HEK293 (cell line): ENCODE data around the gene GATAD2A.

ENCODE experiments used
- CTCF ChIA-PET: fragments of 350-600 bp; formaldehyde crosslinking; extraction: SDS; loops from one replicate; lab custom pipeline; 2021; ENCODE audit warnings: antibody characterized with exemption; lab: Yijun Ruan, JAX
- POLR2A ChIA-PET: fragments of 300-600 bp; formaldehyde crosslinking; extraction: SDS; loops from one replicate; lab custom pipeline; 2020; ENCODE audit warnings: antibody characterized with exemption, inconsistent platforms; lab: Yijun Ruan, JAX
- H3K27ac ChIP-seq: fragments of 200-500 bp; sonication (Bioruptor generic); 2 replicates; pipeline ENCODE4 v1.5.1; 2014; ENCODE audit warnings: low read depth, low read length, control low read depth, inconsistent platforms; ENCODE audit errors: extremely low read depth
- H3K36me3 ChIP-seq, 2 experiments: fragments of 200-500 bp in 1 of 2; sonication (Bioruptor generic) in 1 of 2; 1 replicate in 1 of 2; 2 replicates in 1 of 2; pipeline ENCODE4 v1.5.1; 2014 to 2017; ENCODE audit warnings: inconsistent platforms in 2 of 2, low read length in 2 of 2; ENCODE audit not compliant: control insufficient read depth in 2 of 2, insufficient read depth in 1 of 2
- H3K4me1 ChIP-seq: fragments of 200-500 bp; sonication (Bioruptor generic); 2 replicates; pipeline ENCODE4 v1.5.1; 2014; ENCODE audit warnings: mild to moderate bottlenecking, low read length, inconsistent platforms; ENCODE audit not compliant: control insufficient read depth, insufficient read depth
- H3K4me3 ChIP-seq: 2 replicates; pipeline ENCODE4 v1.5.1; 2011; ENCODE audit warnings: low read depth, mild to moderate bottlenecking, control low read depth, low read length, moderate library complexity
- H3K9me3 ChIP-seq: fragments of 200-500 bp; sonication (Bioruptor generic); 2 replicates; pipeline ENCODE4 v1.5.1; 2014; ENCODE audit warnings: low read depth, low read length, inconsistent platforms; ENCODE audit not compliant: control insufficient read depth, insufficient read depth
- EGR2 ChIP-seq: fragments of 450-650 bp; formaldehyde crosslinking; IDR thresholded peaks from 2 replicates; pipeline ENCODE4 v1.5.1; 2016; ENCODE audit warnings: low read depth, missing biosample characterization, missing genetic modification characterization
- KLF7 ChIP-seq: fragments of 450-650 bp; formaldehyde crosslinking; IDR thresholded peaks from 2 replicates; pipeline ENCODE4 v1.5.1; 2016; ENCODE audit warnings: missing biosample characterization, missing genetic modification characterization, borderline replicate concordance
- MYNN ChIP-seq: fragments of 450-650 bp; formaldehyde crosslinking; IDR thresholded peaks from 2 replicates; pipeline ENCODE4 v1.5.1; 2016; ENCODE audit warnings: missing biosample characterization, missing genetic modification characterization, borderline replicate concordance
- OSR2 ChIP-seq: fragments of 450-650 bp; formaldehyde crosslinking; IDR thresholded peaks from 2 replicates; pipeline ENCODE4 v1.5.1; 2016; ENCODE audit warnings: missing biosample characterization, missing genetic modification characterization
- WT1 ChIP-seq: fragments of 450-650 bp; formaldehyde crosslinking; IDR thresholded peaks from 2 replicates; pipeline ENCODE4 v1.5.1; 2016; ENCODE audit warnings: missing biosample characterization, missing genetic modification characterization
- ZFHX2 ChIP-seq: fragments of 450-650 bp; formaldehyde crosslinking; conservative IDR thresholded peaks from 2 replicates; pipeline ENCODE4 v1.5.1; 2016; ENCODE audit warnings: missing biosample characterization, missing genetic modification characterization
- ZFP37 ChIP-seq: fragments of 450-650 bp; formaldehyde crosslinking; IDR thresholded peaks from 2 replicates; pipeline ENCODE4 v1.5.1; 2016; ENCODE audit warnings: missing biosample characterization, missing genetic modification characterization
- ZNF112 ChIP-seq: fragments of 450-650 bp; formaldehyde crosslinking; IDR thresholded peaks from 2 replicates; pipeline ENCODE4 v1.5.0; 2017; ENCODE audit warnings: missing biosample characterization, missing genetic modification characterization
- ZNF138 ChIP-seq: fragments of 450-650 bp; formaldehyde crosslinking; IDR thresholded peaks from 2 replicates; pipeline ENCODE4 v1.5.1; 2016; ENCODE audit warnings: missing biosample characterization, missing genetic modification characterization, borderline replicate concordance
- ZNF140 ChIP-seq: fragments of 450-650 bp; formaldehyde crosslinking; IDR thresholded peaks from 2 replicates; pipeline ENCODE4 v1.5.1; 2016; ENCODE audit warnings: missing biosample characterization, missing genetic modification characterization
- ZNF169 ChIP-seq: fragments of 450-650 bp; formaldehyde crosslinking; IDR thresholded peaks from 2 replicates; pipeline ENCODE4 v1.5.1; 2016; ENCODE audit warnings: missing biosample characterization, missing genetic modification characterization
- ZNF18 ChIP-seq: fragments of 450-650 bp; formaldehyde crosslinking; IDR thresholded peaks from 2 replicates; pipeline ENCODE4 v1.5.1; 2016; ENCODE audit warnings: missing biosample characterization, missing genetic modification characterization
- ZNF214 ChIP-seq: fragments of 450-650 bp; formaldehyde crosslinking; IDR thresholded peaks from 2 replicates; pipeline ENCODE4 v1.5.1; 2017; ENCODE audit warnings: missing biosample characterization, mild to moderate bottlenecking, missing genetic modification characterization, borderline replicate concordance
- ZNF324 ChIP-seq: fragments of 450-650 bp; formaldehyde crosslinking; IDR thresholded peaks from 2 replicates; pipeline ENCODE4 v1.5.1; 2016; ENCODE audit warnings: missing biosample characterization, missing genetic modification characterization
- ZNF335 ChIP-seq: fragments of 450-650 bp; formaldehyde crosslinking; conservative IDR thresholded peaks from 2 replicates; pipeline ENCODE4 v1.5.1; 2016; ENCODE audit warnings: missing biosample characterization, missing genetic modification characterization
- ZNF350 ChIP-seq: fragments of 450-650 bp; formaldehyde crosslinking; IDR thresholded peaks from 2 replicates; pipeline ENCODE4 v1.5.0; 2017; ENCODE audit warnings: missing biosample characterization, mild to moderate bottlenecking, missing genetic modification characterization
- ZNF354C ChIP-seq: fragments of 450-650 bp; formaldehyde crosslinking; IDR thresholded peaks from 2 replicates; pipeline ENCODE4 v1.5.1; 2016; ENCODE audit warnings: missing biosample characterization, missing genetic modification characterization, low read depth, borderline replicate concordance
- ZNF416 ChIP-seq: fragments of 450-650 bp; formaldehyde crosslinking; IDR thresholded peaks from 2 replicates; pipeline ENCODE4 v1.5.1; 2016; ENCODE audit warnings: missing biosample characterization, missing genetic modification characterization
- ZNF48 ChIP-seq: fragments of 450-650 bp; formaldehyde crosslinking; IDR thresholded peaks from 2 replicates; pipeline ENCODE4 v1.5.1; 2016; ENCODE audit warnings: missing biosample characterization, missing genetic modification characterization
- ZNF513 ChIP-seq: fragments of 450-650 bp; IDR thresholded peaks from 2 replicates; pipeline ENCODE4 v1.5.1; 2018; ENCODE audit warnings: missing biosample characterization, missing genetic modification characterization
- ZNF514 ChIP-seq: fragments of 450-650 bp; formaldehyde crosslinking; IDR thresholded peaks from 2 replicates; pipeline ENCODE4 v1.5.1; 2016; ENCODE audit warnings: missing biosample characterization, missing genetic modification characterization
- ZNF561 ChIP-seq: fragments of 450-650 bp; IDR thresholded peaks from 2 replicates; pipeline ENCODE4 v1.5.1; 2018; ENCODE audit warnings: missing biosample characterization, missing genetic modification characterization, borderline replicate concordance
- ZNF596 ChIP-seq: fragments of 450-650 bp; IDR thresholded peaks from 2 replicates; pipeline ENCODE4 v1.5.0; 2018; ENCODE audit warnings: missing biosample characterization, mild to moderate bottlenecking, missing genetic modification characterization, moderate library complexity
- ZNF670 ChIP-seq: fragments of 450-650 bp; formaldehyde crosslinking; IDR thresholded peaks from 2 replicates; pipeline ENCODE4 v1.5.1; 2016; ENCODE audit warnings: missing biosample characterization, missing genetic modification characterization, low read depth
- ZNF701 ChIP-seq: fragments of 450-650 bp; formaldehyde crosslinking; IDR thresholded peaks from 2 replicates; pipeline ENCODE4 v1.5.1; 2016; ENCODE audit warnings: missing biosample characterization, missing genetic modification characterization
- ZNF837 ChIP-seq: fragments of 450-650 bp; formaldehyde crosslinking; IDR thresholded peaks from 2 replicates; pipeline ENCODE4 v1.5.1; 2016; ENCODE audit warnings: missing biosample characterization, missing genetic modification characterization
- TF ChIP-seq, protein P1 (sequence below): fragments of 450-650 bp; formaldehyde crosslinking; IDR thresholded peaks from 2 replicates; pipeline ENCODE4 v1.5.1; 2016; ENCODE audit warnings: missing biosample characterization, missing genetic modification characterization
- TF ChIP-seq, protein P2 (sequence below): fragments of 450-650 bp; formaldehyde crosslinking; IDR thresholded peaks from 2 replicates; pipeline ENCODE4 v1.5.0; 2017; ENCODE audit warnings: missing biosample characterization, missing genetic modification characterization, borderline replicate concordance

GATAD2A gene

GRCh38 chr19:19541616-19542015, 136.1 kb downstream of the GATAD2A start:
- H3K4me3 ChIP-seq = no peak overlapping the region
- no peak overlapping the region for H3K27ac ChIP-seq
- TF ChIP-seq ZFHX2 (peak; percentile 11; the same call in 1 of the 2 replicates), ZNF701 (tag by site-specific recombination) (no peak), ZNF335 (tag by site-specific recombination) (no peak)
- CTCF ChIA-PET = interaction anchor here (0.6 to 0.9 kb wide), 3 partner anchors 11 to 13 kb away, joined by 3 to 5 read pairs (median 3); no protein-coding TSS in a partner anchor
- H3K9me3 ChIP-seq = no peaks in the 10 kb centered on the region
- no peaks in the 10 kb centered on the region; the same call in 1 of the 2 replicates for H3K4me1 ChIP-seq
- H3K36me3 ChIP-seq = no peaks in the 10 kb centered on the region
- POLR2A ChIA-PET = no interaction called here

DNA sequence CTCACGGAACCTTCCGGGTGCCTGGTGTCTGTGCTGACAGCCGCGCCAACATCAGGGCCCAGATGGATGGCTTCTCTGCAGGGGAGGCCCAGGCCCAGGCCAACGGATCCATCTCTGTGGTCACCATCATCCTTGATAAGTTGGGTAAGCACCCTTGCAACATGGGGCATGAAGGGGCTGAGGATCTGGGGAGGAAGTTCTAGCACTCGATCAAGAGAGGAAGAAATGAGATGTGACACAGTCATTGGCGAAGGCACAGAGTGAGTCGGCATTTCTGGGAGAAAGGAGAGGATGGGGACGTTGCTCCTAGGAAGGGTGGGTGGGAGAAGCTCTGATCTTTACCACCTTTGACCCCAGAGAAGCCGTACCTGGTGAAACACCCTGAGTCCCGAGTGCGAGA, 137.0 kb downstream of the GATAD2A start:
- Histone ChIP-seq H3K4me3 (no peak overlapping the region), H3K4me1 (no peaks in the 10 kb centered on the region; the same call in 1 of the 2 replicates), H3K9me3 (no peaks in the 10 kb centered on the region), H3K36me3 (no peaks in the 10 kb centered on the region), H3K27ac (no peak overlapping the region)
- no peak for TF ChIP-seq ZNF670
- TF ChIP-seq MYNN (tag by site-specific recombination) = no peak
- no peak for TF ChIP-seq WT1 (tag by site-specific recombination)
- no peak for TF ChIP-seq ZNF138
- TF ChIP-seq ZNF596 (tag by site-specific recombination) = no peak
- no peak for TF ChIP-seq ZNF140 (tag by site-specific recombination)
- no peak for TF ChIP-seq EGR2 (tag by site-specific recombination)
- TF ChIP-seq, protein P1, sequence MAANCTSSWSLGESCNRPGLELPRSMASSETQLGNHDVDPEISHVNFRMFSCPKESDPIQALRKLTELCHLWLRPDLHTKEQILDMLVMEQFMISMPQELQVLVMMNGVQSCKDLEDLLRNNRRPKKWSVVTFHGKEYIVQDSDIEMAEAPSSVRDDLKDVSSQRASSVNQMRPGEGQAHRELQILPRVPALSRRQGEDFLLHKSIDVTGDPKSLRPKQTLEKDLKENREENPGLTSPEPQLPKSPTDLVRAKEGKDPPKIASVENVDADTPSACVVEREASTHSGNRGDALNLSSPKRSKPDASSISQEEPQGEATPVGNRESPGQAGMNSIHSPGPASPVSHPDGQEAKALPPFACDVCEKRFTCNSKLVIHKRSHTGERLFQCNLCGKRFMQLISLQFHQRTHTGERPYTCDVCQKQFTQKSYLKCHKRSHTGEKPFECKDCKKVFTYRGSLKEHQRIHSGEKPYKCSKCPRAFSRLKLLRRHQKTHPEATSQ (tag by site-specific recombination) = no peak
- no peak for TF ChIP-seq KLF7
- no peak for TF ChIP-seq ZNF561 (tag by site-specific recombination)
- no peak for TF ChIP-seq ZNF214 (tag by site-specific recombination)
- TF ChIP-seq ZNF354C (tag by site-specific recombination) = no peak
- TF ChIP-seq ZNF513 (tag by site-specific recombination) = no peak
- no peak for TF ChIP-seq ZNF416 (tag by site-specific recombination)
- TF ChIP-seq ZFHX2 = no peak
- no peak for TF ChIP-seq ZNF324
- no peak for TF ChIP-seq ZNF350 (tag by site-specific recombination)
- TF ChIP-seq ZFP37 (tag by site-specific recombination) = no peak
- no peak for TF ChIP-seq ZNF48 (tag by site-specific recombination)
- no peak for TF ChIP-seq ZNF169 (tag by site-specific recombination)
- ChIA-PET CTCF (interaction anchor here (1.2 kb wide), 1 partner anchor 11 kb away, joined by 6 read pairs; no protein-coding TSS in a partner anchor), POLR2A (no interaction called here)

DNA sequence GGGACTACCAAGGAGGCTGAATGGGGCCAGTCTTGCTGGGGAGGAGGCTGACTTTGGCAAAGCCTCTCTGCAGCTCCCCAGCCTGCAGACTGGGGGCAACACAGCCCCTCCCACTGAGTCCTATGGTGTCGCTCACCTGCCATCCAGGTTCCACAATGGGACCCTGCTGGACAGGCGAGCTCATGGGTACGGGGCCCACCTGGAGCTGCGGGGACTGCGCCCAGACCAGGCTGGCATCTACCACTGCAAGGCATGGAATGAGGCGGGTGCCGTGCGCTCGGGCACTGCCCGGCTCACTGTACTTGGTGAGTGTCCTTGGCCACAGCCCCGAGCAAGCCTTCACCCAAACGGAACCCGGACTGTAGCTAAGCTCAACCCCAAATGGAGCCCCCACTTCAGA, 137.6 kb downstream of the GATAD2A start:
- POLR2A ChIA-PET = no interaction called here
- no peak overlapping the region for H3K27ac ChIP-seq
- H3K36me3 ChIP-seq = no peaks in the 10 kb centered on the region
- no peaks in the 10 kb centered on the region for H3K9me3 ChIP-seq
- H3K4me3 ChIP-seq = no peak overlapping the region
- H3K4me1 ChIP-seq = no peaks in the 10 kb centered on the region; the same call in 1 of the 2 replicates
- CTCF ChIA-PET = interaction anchor here (1.2 kb wide), 1 partner anchor 10 kb away, joined by 6 read pairs; no protein-coding TSS in a partner anchor
- no peak for TF ChIP-seq ZNF18 (tag by site-specific recombination)
- no peak for TF ChIP-seq ZNF112 (tag by site-specific recombination)
- TF ChIP-seq OSR2 = no peak
- no peak for TF ChIP-seq ZFP37 (tag by site-specific recombination)
- no peak for TF ChIP-seq ZNF837
- TF ChIP-seq, protein P2, sequence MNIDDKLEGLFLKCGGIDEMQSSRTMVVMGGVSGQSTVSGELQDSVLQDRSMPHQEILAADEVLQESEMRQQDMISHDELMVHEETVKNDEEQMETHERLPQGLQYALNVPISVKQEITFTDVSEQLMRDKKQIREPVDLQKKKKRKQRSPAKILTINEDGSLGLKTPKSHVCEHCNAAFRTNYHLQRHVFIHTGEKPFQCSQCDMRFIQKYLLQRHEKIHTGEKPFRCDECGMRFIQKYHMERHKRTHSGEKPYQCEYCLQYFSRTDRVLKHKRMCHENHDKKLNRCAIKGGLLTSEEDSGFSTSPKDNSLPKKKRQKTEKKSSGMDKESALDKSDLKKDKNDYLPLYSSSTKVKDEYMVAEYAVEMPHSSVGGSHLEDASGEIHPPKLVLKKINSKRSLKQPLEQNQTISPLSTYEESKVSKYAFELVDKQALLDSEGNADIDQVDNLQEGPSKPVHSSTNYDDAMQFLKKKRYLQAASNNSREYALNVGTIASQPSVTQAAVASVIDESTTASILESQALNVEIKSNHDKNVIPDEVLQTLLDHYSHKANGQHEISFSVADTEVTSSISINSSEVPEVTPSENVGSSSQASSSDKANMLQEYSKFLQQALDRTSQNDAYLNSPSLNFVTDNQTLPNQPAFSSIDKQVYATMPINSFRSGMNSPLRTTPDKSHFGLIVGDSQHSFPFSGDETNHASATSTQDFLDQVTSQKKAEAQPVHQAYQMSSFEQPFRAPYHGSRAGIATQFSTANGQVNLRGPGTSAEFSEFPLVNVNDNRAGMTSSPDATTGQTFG (tag by site-specific recombination) = no peak
- no peak for TF ChIP-seq ZNF514 (tag by site-specific recombination)
